Measurements from ENCODE around the gene CHSY1.
"Not testable (repeated sequence)": the region's sequence is repeated elsewhere in the genome, so short reads cannot be mapped to it uniquely, and the experiment has no call there.

CHSY1 gene

DNA sequence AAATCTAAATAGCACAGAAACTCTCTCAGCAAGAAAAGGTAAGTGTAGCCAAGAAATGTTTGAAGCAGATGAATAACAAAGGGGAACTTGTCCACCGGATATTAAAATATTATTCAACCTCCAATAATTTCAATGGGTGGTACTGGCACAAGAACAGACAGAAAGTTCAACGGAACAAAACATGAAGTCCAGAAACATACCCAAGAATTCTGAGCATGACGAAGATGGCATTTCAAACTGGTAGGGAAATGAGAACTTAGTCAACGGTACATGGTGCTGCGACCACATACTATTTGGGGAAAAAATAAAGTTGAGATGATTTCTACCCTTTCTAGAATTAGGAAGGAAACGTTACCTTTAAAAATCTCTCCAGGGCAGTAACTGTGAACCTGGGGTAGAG lies 5.5 kb downstream of the CHSY1 start:
- no peak for DNase-seq (ENCODE audit: low read depth in 4 of 4, low spot score in 1 of 4)

DNA sequence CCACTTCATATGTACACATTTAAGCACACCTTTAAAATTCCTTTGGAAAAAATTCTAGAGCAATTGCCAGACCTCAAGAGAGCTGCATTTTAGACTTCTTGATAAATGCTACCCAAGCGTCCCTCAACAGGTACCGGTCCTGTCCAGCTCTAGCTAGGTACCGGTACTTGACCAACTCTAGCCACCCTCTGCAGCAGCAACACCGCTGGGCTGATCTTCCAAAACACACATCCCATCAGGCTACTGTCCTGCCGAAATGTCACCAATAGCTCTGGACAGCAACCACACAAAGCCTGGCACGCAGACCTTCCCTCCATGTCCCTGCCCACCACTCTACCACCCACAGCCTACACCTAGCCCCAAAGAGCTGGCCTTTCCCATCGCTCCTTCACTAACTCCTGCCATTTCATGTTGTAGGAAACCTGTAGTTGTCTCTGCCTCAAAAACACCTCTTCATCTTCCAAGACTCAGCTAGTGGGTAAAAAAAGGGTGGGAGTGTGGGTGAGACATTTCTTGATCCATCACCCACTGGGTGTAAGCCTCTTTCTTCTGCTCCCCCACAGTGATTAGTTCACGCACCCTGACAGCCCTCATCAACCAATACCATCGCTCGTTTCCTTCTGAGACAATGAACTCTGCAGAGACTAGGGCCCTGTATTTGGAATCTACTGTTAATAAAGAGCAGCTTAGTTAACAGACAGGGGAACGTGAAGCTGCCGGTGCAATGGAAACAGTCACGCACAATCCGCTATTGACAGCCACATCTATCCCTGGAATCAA lies 6.8 kb downstream of the CHSY1 start:
- DNase-seq (ENCODE audit: low read depth in 4 of 4, low spot score in 1 of 4), result no peak

DNA sequence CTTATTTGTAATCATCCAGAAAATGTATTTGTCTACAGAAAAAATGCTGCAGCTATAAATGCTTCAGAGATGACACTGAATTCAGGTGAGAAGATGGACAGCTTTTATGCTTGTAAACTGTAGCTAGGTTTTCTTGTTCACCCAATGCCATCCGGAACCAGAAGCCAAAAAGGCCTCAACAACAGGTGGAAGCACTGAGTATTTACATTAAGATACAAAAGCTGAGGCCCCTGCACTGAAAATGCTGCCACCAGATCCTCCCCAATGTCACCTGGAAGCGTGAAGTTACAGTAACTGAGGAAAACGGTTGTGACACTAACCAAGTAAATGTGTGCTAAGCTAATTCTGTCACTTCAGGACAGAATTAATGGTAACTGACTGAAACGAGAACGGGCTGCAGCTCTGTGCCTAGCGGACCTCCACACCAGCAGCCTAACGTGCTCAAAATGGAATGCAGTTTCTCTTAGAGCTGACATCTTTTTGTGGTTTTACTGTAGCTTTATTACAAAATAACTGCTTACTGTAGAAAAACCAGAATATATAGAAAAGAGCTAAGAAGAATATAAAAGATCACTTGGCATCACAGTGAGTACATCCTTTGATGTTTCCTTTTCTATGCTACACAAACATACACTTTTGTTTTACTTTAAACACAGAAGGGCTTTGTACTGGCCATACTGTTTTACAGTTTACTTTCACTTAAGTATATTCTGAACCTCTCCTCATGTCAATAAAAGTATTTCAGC lies 7.6 kb downstream of the CHSY1 start:
- DNase-seq (ENCODE audit: low read depth in 4 of 4, low spot score in 1 of 4), result no peak

DNA sequence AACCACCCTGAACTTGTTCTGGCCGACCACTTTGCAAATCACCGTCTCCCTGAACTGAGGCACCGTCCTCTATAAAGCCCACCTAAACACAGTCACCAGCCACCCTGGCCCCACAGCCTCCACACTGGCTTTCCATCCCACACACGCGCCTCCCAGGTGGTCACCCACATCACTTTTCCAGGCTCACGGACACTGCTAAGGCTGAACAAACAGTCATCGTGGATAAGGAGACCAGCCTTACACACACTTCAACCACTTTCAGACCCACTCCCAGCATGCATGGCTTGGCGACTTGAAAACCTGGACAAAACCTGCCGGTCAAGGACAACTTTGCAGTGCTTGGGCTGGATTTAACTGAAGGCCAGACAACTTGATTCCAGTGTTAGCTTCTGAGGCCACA lies 8.4 kb downstream of the CHSY1 start:
- DNase-seq (ENCODE audit: low read depth in 4 of 4, low spot score in 1 of 4), result no peak

DNA sequence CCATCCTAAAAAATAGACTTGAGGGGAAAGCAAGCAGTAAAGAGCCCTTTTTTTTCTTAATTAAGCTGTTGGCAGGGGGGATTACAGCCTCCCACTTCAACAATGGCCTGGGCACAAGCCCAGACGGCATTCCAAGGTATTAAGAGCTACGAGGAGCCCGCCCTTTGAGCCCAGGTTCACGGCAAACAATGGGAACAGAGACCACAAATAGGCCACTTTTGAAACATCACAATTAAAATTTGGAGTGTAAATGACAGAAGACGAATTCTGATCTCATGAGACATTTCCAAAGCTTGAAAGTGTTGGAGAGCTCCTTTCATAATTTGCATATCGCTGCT lies 8.9 kb downstream of the CHSY1 start:
- DNase-seq (ENCODE audit: low read depth in 4 of 4, low spot score in 1 of 4), result no peak

DNA sequence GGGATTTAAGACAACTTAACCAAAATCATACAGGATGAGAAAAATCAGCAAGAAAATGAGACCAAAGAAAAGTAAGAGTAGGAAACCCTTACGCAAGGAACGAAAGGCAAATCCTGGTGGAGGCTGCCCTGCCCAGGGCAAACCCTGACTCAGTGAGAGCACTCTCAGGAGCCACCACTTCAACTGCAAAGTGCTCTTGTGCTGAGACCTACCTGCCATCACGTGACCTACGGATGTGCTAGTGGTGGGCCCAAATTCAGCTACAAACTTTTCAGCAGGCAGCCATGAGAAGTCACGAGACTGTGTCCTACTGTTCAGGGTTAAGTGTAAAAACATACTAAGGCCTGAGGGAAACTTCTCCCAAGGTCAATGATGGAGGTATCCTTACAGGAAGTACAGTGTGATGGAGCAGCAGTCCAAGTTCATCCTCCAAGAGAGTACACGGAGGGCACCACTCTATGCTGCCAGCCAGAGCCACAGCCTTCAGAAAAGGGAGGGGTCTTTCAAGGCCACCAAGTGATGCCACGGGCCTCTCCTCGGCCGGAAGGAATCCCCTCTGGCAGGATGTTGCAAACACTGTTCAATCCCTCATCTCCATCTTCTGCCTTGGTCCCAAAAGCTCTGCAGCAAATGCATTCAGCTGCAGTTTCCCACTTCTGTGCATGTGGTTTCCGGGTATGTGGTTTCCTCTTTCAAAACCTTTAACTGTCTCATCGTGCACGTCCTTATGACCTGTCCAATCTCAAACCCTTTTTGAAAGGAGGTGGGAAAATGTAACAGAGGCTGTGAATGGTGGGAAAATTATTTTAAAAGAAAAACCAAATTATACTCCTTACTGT lies 9.5 kb downstream of the CHSY1 start:
- peak in 1 of 4 experiments; percentile 20 for DNase-seq (ENCODE audit: low read depth in 4 of 4, low spot score in 1 of 4)

DNA sequence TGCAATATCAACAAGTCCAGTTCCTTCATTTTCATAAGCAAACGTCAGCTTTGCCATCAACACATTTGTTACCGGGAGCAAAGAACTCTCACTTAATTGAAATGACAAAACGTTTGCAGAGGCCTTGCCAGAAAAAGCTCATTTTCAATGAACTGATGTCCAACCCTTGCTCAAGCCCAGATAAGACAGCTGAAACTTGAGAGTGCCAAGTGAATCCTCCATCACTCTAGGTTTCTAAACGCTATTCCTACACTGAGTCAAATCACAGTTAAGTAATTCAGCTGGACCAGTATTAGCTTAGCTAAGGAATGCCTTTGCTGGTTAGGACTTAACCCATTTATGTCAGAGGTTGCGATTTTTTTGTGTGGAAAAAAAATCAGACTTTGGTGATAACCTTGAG lies 11.5 kb downstream of the CHSY1 start:
- no peak for DNase-seq (ENCODE audit: low read depth in 4 of 4, low spot score in 1 of 4)

DNA sequence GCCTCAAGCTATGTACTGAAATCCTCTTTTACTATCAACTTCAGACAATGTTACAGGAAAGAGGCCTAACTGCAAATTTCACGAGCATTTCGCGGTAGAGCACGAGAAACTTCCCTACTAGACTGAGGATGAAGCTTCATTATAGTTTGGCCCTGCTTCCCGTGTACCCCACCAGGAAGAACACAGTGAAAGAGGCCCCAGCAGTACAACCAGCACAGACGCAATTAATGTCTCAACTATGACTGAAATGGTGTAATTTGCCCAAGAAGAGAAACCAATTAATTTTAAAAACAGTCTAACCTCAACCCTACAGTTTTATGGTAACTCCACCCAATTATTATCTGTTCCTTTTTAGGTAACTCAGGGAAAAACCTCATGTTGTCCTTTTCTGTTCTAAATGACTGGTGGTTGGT lies 12.1 kb downstream of the CHSY1 start:
- DNase-seq (ENCODE audit: low read depth in 4 of 4, low spot score in 1 of 4), result no peak

DNA sequence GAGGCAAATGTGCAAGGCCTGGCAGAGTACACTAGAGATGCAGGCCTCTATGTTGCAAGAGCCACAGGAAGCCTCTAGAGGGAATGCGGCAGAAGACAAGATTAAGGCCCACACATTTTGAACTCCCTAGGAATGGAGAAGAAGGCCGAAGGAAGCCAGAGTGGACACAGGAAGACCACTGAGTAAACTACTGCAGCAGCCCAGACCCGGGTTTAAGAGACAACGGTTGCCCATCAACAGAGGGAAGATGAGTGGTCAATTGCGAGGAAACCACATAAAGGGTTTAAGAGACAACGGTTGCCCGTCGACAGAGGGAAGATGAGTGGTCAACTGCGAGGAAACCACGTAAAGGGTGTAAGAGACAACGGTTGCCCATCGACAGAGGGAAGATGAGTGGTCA lies 14.6 kb downstream of the CHSY1 start:
- no peak for DNase-seq (ENCODE audit: low read depth in 4 of 4, low spot score in 1 of 4)

DNA sequence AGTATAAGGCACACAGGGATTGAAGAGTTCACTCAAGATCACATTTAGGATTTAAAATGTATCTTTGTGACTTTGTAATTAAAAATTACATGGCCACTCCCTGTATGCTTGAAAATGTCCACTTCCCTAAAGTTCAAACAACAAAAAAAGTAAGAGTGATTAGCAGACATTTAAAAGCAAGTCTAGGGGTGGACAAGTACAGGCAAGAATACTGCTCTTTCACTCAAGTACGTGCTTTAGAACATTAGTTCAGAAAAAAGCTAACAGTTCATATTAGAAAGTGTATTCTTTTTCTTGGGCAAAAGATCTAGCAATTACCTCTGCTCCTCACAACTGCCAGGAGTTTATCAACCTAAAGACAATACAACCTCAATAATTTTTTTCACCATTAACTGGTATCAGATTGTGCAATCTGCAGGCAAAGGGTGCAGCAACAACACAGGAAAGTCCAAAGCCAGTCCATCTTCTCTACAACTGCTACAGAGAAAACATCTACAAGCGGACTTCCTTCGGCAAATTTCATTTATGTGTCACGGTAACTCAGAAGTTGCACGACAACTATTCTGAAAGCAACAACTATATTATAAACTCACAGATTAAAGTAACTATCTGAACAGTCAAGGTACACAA lies 18.1 kb downstream of the CHSY1 start:
- DNase-seq (ENCODE audit: low read depth in 4 of 4, low spot score in 1 of 4), result no peak

DNA sequence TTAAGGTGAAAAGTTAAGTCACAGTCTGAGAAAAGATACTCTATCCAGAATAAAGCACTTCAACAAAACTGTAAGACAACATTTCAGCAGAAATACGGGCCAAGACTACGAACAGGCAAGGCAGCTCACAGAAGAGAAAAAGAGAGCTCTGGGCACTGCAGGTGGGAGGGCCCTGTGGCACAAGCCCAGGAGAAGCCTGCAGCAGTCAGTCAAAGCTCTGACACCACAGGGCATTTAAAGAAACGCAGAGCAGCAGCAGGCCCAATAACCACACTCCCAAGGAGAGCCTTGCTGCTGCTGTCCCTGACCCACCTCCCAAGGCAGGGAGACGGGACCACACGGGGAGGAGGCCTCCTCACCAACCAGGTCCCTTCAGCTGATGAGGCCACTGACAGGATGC lies 19.2 kb downstream of the CHSY1 start:
- no peak for DNase-seq (ENCODE audit: low read depth in 4 of 4, low spot score in 1 of 4)

DNA sequence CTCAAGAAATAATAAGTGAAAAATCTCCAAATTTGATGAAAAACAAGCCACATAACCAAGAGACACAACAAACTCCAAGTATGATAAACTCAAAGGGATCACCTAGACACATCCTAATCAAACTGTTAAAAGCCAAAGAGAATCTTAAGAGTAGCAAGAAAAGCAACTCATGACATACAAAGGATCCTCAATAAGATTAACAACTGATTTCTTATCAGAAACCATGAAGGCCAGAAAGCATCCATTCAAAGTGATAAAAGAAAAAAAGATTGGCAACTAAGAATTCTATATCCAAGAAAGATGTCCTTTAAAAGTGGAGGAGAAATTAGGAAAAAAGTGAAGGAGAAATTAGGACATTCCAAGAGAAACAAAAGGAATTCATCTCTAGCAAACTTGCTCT lies 23.5 kb downstream of the CHSY1 start:
- no peak for DNase-seq (ENCODE audit: low read depth in 4 of 4, low spot score in 1 of 4)

DNA sequence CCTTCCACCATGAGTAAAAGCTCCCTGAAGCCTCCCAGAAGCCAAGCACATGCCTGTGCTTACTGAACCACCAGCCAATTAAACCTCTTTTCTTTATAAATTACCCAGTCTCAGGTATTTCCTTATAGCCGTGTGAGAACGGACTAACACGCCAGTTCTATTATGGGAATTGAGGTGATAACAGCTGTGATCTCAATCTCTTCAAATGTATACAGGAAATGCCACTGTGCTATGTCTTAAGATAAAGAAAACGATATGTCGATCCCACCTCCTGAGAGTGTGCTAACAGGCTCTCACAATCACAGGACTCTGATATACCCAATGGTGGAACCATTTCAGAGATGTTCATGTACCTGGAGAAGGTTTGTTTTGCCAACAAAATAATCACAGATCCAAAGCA lies 26.2 kb downstream of the CHSY1 start:
- no peak for DNase-seq (ENCODE audit: low read depth in 4 of 4, low spot score in 1 of 4)

DNA sequence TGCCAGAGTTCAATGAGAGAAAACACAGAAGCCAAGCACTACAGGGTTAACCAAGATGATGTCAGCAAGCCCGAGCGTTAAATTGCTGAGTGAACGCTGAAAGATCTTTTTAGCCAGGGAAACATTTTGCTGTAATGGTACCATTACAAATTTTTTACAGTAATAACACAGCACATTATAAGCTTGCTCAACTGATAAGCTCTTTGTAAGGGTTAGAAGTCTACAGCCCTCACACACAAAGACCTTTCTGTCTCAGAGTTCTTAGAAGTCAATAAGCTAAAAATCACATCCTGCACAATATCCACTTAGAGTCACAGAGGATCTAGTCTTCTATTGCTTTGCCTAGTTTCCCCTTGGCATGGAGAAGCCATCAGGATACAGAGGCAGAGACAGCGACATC lies 29.9 kb downstream of the CHSY1 start:
- DNase-seq (ENCODE audit: low read depth in 4 of 4, low spot score in 1 of 4), result no peak

DNA sequence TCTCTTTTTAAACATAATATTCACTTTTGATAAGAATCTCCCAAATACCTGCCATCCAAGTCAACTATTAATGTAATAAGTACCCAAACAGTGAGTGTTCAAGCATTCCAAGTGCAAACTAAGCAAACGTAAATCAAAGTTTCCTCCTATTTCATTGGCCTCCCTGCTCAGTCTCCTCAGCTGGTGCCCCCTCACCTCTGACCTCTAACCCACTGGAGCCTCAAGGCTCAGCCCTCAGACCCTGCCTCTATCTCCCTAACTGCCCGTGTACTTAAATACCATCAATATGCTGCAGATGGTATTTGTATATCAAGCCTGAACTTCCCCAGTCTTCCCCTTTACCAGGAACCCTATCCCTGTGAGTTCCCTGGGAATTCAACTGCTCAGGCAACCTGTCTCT lies 31.8 kb downstream of the CHSY1 start:
- DNase-seq (ENCODE audit: low read depth in 4 of 4, low spot score in 1 of 4), result no peak

DNA sequence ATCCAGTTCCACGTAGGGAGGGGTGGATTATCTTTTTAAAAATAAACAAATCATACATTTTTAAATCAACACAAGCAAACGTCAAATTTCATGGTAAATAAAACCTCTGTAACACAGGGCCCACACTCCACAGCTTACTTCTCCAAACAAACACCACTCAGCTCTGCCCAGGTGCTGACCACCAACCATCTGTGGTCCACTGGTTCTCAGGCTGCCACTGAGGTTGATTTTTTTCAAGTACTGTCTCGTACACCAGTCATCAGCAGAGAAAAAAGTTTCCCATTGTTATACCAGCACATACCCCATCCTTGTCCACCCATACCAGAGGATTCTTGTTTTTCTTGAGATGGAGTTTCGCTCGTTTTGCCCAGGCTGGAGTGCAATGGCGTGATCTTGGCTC lies 32.4 kb downstream of the CHSY1 start:
- DNase-seq (ENCODE audit: low read depth in 4 of 4, low spot score in 1 of 4), result no peak

DNA sequence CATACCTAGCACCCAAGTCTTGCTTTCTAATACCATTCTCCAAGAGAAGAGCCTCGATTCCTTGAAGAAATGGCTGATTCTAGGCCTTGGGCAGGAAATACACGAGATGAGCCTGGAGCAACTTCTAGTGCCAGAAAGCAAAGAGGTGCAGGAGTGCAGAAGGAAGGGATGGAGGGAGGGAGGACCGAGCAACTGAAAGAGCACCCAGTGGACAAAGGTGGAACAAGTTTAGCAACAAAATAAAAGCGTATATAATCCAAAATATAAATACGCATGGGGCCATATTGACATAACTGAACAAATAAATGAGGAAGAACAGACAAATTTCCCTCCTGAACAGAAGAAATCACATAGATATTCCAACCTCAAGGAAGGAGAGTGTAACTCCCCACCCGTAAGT lies 34.4 kb downstream of the CHSY1 start:
- DNase-seq (ENCODE audit: low read depth in 4 of 4, low spot score in 1 of 4), result no peak

DNA sequence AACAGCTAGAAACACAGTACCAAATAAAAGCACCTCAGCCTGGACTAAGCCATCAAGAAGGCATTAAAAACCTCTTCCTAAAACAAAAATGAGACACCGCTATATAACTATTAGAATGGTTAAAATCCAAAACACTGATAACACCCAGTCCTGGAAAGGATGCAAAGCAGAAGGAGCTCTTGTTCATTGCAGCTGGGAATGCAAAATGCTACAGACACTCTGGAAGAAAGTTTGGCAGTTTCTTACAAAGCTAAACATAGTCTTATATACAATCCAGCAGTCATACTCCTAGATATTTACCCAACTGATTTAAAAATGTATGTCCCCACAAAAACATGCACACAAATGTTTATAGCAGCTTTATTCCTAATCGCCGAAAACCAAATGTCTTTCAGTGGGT lies 35.7 kb downstream of the CHSY1 start:
- DNase-seq (ENCODE audit: low read depth in 4 of 4, low spot score in 1 of 4), result no peak

DNA sequence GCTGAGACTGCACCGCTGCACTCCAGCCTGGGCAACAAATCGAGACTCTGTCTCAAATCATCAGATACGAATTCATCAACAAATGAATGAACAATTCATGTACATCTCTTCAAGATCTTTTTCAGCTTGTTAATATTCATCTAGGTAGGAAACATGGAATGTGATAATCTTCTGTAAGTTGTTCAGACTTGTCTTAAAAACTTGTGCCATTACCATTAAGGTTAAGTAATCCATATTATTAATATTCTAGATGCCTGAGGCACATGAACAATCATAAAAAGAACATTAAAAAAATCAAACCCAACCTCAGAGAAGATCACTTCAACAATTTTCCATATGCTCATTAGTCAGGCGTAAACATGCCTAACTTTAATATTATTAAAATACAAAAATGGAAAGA lies 36.2 kb downstream of the CHSY1 start:
- no peak for DNase-seq (ENCODE audit: low read depth in 4 of 4, low spot score in 1 of 4)

DNA sequence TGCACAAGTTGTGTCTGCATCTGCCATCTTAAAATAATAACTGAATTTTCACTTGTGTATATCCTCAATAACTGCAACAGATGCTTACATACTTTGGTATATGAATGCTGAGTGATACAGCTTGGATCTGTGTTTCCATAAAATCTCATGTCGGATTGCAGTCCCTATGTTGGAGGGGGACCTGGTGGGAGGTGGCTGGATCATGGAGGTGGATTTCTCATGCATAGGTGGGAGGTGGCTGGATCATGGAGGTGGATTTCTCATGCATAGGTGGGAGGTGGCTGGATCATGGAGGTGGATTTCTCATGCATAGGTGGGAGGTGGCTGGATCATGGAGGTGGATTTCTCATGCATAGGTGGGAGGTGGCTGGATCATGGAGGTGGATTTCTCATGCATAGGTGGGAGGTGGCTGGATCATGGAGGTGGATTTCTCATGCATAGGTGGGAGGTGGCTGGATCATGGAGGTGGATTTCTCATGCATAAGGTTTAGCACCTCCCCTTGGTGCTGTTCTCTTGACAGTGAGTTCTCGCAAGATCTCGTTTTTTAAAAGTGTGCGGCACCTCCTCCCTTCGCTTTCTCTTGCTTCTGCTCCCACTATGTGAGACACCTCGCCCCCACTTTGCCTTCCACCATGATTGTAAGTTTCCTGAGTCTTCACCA lies 37.3 kb downstream of the CHSY1 start:
- not testable (repeated sequence) for DNase-seq (ENCODE audit: low read depth in 4 of 4, low spot score in 1 of 4)

DNA sequence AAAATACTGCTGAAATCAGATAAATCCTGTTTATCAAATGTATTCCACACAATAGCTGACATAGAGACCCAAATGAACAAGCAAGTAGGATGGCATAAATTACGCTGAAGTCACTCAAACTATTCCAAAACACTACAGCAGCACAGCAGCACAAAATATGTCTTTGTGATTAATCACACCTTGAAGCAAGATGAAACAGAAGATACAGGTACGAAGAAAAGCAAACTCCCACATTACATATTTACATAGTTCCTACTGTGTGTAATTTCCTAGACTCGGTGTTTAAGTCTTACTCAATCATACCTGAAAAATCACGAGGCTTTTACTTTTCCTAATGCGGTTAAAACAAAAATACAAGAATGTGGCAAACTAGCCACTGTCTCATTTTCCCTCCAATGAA lies 38.3 kb downstream of the CHSY1 start:
- no peak for DNase-seq (ENCODE audit: low read depth in 4 of 4, low spot score in 1 of 4)
